GM03348 (cell line): Measurements from ENCODE around the gene DES.

ENCODE experiments used
- DNase-seq: peaks from one replicate; pipeline ENCODE4 v3.0.0; 2012; ENCODE audit warnings: low spot score

DES gene

DNA sequence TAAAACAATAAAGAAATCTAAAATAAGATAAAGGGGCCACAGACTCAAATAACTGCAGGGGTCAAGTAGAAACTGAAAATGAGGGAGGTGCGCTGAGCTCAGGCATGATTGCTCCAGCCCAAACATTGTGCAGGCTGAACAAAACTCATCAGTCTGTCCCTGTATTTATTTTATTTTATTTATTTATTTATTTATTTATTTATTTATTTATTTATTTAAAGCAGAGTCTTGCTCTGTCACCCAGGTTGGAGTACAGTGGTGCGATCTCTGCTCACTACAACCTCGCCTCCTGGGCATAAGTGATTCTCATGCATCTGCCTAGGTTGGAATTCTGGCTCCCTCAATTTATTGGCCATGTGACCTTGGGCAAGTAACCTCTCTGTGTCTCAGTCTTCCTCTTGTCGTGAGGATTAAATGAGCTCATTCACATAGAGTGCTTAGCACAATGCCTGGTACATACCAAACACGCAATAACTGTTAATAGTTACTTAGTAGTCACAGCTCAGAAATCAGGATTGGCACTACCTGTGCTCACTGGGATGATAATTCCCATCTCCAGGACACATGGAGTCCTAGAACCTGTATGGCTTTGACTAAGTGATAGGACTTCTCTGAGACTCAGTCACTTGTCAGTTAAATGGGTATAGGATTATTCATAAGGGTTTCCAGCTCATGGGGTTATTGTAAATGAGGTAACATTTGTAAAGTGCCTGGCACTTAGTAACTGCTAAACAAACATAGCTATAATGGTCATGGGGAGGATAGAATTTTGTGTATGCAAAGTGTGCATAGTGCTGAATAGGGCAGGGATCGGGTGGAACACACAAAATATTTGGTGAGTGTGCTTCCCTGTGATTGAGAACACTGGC lies 22.4 kb downstream of the DES start:
- no peak for DNase-seq

DNA sequence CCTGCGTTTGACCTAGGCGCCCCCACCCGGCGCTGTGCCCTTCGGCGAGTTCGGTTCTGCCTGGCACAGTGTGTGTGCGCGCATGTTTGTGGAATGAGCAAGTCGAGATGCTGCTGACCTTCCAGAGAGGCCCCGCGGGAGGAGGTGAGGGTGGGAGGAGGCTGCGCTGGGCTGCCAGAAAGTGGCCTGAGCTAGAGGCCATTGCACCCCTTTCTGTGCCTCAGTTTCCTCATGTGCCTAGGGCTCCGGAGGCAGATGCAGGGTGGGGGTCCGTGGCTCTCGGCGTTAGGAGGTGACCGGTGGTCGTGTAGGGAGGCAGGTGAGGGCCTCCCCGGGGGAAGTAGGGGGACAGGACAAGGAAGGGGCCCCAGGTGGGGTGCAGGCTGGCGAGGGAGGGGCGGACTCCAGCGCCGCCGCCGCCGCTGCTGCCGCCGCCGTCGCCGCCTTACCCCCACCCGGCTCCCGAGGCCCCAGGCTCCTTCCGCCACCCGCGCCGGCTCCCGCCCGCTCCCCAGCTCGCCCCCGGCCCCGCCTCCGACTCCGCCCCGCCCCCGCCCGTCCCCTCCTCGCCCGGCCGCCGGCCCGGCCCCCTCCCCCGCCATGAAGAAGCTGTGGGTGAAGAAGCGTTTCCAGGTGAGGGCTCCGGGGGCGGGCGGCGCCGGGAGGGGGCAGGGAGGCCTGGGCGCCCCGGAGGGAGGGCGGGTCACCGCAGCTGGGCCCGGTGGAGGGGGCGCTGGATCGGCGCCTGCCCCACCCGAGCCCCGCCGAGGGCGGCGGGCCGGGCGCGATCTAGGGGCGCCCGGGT lies 23.5 kb downstream of the DES start:
- DNase-seq = peak; percentile 95

DNA sequence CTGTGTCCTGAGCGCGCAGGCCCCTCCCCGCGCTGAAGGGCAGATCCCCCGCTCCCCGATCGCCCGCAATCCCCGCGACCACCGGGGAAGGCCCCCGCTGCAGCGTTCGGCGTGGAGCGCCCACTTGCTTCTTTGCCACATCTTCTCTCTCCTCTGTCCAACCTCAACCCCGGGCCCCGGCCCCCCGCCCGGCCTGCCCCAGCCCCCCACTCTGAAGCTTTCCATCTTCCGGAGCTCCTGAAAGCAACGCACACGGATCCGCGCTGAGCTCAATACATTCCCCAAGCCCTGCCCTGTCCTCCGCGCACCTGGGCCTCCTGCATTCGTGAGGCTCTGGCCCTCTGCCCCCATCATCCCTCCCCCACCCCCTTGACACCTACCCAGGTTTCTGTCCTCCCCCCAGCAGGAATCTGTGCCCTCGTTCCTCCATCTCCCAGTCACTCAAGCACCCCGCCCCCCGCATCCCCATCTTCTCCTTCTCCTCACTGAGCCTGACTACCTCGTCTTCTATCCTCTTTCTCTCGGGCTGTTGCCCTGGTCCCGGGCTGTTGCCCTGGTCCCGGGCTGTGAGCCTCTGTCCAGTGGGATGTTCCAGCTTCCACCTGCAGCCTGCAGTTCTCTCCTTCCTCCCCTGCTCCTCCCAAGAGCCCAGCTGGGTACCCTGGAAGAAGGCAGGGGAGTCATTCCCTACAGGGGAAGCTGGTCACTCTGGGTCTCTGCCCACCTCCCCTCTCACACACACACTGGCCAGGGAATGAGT lies 24.3 kb downstream of the DES start:
- peak; percentile 43 for DNase-seq

DNA sequence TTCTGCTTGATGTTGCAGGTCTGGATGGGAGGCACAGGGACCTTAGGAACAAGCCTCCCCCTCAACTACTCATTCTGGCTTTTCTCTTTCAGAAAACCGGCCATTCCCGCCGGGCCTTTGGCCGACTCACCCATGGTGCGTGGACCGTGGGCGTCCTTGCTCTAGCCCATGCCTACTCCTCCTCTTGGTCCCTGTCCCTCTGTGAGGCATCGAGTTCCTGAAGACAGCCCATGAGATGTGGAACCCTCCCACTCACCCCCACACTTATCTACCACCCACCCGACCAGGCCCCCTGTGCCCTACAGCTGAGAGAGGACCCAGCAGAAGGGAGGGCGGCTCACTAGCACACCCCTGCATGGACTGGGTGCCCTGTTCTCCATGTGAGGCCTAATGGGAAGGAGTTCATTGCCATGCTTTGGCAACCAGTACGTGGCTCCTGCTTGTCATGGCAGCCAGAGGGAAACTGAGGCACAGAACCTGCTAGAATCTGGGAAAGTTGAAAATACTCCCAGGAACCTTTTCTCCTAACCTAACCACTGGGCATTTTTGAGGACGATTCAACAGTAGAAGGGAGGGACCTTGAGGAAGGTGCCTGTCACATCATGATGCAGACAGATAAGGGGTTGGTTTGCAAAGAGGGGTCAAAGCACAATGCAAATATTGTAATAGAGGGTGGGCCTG lies 25.0 kb downstream of the DES start:
- no peak for DNase-seq

DNA sequence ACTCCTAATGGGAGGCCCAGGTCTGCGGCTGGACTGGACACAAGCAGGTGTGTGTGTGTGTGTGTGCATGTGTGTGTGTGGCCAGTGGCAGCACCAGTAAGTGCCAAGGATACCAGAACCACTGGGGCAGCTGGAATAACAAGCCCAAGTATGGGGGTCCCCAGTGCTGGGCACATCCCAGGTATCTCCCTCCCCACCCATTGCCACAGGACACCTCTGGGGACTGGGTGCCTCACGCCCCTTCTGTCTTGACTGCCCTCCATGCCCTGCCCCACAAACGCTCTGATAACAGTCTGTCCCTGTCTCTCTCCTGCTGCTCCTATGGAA lies 25.5 kb downstream of the DES start:
- DNase-seq = no peak

DNA sequence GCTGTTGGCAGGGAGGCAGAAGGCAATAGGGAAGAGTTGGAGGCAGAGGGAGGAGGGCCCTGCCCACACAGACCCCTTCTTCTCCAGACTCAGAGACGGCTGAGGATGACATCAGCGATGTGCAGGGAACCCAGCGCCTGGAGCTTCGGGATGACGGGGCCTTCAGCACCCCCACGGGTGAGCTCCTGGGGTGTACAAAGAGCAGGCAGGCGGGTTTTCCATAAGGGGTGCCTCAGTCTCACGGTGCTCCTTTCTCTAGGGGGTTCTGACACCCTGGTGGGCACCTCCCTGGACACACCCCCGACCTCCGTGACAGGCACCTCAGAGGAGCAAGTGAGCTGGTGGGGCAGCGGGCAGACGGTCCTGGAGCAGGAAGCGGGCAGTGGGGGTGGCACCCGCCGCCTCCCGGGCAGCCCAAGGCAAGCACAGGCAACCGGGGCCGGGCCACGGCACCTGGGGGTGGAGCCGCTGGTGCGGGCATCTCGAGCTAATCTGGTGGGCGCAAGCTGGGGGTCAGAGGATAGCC lies 26.5 kb downstream of the DES start:
- no peak for DNase-seq

DNA sequence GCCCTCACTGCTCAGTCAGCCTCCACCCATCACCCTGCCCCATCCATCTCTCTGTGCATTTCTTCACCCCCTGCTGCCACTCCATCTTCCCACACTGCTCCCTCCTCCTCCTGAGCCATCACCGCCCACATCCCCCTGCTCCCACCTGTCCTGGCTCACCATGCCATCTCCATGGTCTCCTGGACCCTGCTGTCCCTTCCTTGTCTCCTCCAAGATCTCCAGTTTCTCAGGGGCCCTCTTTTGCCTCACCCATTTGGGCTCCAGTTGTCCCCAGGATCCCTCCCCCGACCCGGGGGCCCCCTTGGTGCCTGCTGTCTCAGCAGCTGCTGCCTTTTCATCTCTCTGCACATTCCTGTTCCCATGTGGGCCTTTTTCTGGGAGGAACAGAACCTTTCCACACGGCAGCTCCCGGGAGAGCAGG lies 27.1 kb downstream of the DES start:
- no peak for DNase-seq

DNA sequence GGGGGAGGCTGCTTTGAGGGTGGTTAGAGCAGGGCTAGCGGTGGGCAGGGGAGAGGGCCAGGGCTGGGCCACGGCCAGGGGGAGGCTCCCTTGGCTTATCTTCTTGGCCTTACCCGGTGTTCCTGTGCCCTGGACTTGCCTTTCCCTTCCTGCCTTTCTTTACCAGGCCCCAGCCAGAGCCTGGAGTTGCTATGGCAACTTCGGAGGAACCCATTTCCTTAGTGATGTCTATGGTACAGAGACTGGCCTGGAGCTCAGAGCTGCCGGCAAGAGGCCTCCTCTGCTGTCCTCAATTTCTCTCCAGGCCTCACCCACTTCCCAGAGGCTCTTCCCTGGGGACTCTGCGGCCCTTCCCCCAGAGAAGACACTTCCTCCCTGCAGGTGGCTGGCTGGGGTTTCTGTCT lies 27.9 kb downstream of the DES start:
- DNase-seq = peak; percentile 33

DNA sequence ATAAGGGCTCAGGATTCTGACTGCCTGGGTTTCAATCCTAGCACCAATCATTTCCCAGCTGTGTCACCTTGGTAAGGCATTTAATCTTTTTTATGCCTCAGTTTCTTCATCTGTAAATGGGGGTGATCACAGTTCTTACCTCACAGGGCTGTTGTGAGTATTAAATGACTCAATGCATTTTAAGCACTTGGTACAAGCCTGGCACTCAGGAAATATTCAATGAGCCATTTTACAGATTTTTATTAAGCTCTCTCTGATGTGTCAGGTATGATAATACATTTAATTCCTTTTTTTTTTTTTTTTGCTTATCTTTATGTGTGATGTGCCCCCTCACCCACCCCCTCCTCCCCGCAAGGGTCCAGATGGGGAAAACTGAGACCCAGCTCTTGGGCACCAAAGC lies 28.5 kb downstream of the DES start:
- no peak for DNase-seq

DNA sequence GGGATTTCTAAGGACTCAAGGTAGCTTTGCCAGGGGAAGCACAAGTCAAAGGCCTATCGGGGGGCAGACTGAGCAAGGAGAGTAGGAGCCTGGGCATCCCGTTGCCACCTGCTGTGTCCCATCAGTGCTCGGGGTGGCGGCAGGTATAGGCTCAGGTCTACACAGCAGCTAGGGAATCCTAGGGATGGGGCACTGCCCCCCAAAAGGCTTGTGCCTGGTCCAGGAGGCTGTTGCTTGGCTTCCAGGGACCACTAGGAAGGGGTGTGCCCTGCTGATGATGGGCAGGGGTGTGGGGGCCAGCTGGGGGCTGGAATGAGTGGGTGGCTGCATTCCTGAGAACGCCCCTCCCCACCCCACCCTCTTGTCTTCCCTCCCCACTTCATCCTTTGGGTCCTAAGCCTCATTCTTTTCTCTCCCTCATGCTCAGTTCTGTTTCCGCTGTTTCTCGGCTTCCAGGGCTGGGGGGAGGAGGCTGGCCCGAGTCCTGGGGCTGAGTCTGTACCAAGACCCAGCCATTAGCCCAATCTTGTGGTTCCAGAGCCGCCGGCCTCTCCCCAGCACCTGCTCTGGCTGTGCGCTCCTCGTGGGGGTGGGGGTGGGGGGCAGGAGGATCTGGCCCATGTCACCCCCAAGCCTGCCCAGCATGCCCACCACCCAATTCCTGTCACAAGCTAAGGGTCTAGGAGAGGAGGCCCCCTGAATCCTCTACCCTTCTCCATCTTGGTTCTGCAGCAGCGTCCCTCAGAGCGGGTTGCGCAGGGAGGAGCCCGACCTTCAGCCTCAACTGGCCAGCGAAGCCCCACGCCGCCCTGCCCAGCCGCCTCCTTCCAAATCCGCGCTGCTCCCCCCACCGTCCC lies 29.3 kb downstream of the DES start:
- no peak for DNase-seq

DNA sequence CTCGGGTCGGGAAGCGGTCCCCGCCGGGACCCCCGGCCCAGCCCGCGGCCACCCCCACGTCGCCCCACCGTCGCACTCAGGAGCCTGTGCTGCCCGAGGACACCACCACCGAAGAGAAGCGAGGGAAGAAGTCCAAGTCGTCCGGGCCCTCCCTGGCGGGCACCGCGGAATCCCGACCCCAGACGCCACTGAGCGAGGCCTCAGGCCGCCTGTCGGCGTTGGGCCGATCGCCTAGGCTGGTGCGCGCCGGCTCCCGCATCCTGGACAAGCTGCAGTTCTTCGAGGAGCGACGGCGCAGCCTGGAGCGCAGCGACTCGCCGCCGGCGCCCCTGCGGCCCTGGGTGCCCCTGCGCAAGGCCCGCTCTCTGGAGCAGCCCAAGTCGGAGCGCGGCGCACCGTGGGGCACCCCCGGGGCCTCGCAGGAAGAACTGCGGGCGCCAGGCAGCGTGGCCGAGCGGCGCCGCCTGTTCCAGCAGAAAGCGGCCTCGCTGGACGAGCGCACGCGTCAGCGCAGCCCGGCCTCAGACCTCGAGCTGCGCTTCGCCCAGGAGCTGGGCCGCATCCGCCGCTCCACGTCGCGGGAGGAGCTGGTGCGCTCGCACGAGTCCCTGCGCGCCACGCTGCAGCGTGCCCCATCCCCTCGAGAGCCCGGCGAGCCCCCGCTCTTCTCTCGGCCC lies 30.1 kb downstream of the DES start:
- DNase-seq = no peak

DNA sequence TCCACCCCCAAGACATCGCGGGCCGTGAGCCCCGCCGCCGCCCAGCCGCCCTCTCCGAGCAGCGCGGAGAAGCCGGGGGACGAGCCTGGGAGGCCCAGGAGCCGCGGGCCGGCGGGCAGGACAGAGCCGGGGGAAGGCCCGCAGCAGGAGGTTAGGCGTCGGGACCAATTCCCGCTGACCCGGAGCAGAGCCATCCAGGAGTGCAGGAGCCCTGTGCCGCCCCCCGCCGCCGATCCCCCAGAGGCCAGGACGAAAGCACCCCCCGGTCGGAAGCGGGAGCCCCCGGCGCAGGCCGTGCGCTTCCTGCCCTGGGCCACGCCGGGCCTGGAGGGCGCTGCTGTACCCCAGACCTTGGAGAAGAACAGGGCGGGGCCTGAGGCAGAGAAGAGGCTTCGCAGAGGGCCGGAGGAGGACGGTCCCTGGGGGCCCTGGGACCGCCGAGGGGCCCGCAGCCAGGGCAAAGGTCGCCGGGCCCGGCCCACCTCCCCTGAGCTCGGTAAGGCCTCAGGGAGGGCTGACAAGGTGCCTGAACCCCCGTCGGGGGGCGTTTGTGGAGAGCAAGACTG lies 30.7 kb downstream of the DES start:
- DNase-seq = no peak

DNA sequence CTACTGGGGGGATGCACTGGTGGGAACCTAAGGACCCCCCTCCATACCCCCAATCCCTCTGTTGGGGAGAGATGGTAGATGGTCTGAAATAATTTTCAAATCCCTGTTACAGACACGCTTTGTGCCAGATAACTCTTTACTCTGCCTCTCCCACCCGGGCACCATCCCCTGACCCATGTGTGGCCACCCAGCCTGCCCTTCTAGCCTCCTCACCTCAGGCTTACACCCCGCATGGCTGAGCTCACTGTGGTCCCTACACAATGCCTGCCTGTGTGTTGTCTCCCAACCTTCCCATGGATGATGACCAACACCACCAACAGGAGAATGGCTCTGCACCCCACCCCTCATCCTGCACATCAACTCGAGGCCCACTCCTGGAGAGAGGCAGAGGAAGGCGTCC lies 31.4 kb downstream of the DES start:
- DNase-seq = no peak

DNA sequence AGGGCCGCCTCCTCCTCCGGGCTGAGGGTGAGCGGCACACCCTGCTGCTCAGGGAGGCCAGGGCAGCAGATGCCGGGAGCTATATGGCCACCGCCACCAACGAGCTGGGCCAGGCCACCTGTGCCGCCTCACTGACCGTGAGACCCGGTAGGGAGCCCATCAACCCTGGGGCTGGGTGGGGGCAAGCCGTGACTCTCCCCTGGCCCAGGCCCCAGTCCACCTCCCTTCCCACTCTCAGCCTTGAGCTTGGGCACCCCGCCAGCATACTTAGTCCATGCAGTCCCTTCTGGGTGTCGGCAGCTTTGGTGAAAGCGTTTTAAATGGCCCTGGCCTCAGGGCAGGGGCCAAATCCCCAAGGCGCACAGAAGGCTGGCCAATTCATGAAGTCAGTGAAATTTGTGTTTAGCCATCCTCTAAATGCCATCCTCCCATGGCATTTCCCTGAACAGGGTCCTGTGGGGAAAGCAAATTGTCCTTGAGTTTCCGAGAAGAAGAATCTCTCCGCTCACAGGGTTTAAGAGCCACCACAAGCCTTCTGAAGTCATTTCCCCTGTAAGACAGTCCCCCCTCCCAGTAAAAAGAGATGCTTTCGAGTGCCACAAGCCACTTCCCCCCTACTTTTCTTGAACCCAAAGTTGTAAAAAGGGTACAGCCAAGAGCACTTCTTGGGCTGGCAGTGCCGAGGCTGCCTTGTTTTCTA lies 33.6 kb downstream of the DES start:
- no peak for DNase-seq

DNA sequence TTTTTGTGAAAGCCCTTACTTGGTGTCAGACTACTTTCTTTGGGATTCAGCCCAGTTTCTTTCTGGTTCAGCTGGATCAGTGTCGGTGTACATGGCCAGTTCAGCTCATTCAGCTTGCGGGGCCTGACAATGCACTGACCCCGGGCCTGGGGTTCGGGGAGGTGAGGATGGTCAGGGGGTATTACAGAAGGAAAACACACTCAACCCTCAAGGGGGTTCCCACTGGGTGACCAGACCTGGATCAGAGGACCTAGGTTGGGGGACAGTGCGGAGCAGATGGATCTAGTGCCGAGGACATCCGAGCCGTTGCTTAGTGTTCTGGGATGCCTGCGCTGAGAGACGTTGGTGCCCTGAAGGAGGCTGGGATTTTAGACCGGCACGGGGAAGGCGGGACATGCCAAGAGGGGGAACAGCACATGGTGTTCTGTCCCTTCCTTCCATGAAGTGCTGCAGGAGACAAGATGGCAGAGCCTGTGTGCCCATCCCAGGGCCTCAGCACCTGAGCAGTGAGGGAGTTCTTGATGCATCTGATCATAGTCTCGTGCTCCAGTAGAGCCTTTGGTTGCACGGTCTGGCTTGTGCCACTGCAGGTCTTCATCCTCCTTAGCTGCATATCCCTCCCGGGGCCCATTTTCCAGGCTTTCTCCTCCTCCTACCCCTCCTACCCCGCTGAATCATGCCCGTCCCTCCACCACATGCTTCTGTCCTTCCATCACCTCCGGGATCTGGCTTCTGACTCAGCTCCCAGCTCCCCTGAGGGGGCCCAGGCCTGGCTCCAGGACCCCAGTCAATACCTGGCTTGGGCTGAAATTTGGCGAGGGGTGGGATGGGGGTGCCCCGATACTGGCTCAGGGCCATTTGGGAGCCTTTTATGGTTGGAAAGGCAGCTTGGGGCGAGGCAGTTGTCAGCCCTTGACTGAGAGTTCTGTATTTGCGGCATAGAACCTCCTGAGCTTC lies 34.5 kb downstream of the DES start:
- peak; percentile 96 for DNase-seq

DNA sequence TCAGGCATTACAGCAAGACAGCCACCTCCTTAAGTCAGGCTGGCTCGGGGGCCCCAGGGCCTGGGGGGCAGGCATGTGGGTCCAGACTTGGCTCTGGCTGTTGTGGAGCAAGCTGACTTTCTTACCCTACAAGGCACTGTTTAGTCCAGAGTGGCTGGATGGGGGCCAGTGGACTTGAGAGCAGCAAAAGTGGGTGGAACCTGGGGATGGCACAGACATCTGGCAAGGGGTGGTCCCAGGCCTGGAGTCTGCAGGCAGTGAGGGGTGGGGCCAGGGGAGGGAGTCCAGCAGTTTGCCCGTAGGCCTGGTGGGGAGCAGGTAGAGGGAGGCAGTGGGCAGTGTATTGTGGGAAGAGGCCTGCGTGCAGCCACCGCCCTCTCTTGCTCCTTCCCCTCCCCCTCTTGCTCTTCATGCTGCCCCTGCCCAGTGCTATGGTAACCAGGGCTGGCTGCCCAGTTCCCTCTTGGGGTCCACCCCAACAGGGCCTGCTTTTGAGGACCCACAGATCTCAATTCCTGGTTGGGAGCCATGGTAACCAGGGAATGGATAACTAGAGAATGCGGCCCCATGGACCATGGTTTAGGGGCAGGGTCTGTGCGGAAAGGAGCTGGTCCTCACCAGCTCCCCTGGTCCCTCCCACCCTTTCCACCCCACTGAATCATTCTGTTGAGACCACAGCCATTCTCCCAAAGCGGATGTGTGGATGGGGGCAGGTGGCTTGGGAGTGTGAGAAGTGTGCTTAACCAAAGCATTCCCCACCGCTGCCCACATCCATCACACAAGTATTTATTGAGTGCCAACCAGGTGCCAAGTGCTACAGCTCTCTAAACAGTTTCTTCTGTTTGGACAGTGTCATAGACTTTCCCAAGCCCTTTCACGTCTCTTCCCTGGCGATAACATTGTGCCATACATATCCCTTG lies 35.8 kb downstream of the DES start:
- DNase-seq = peak; percentile 89

DNA sequence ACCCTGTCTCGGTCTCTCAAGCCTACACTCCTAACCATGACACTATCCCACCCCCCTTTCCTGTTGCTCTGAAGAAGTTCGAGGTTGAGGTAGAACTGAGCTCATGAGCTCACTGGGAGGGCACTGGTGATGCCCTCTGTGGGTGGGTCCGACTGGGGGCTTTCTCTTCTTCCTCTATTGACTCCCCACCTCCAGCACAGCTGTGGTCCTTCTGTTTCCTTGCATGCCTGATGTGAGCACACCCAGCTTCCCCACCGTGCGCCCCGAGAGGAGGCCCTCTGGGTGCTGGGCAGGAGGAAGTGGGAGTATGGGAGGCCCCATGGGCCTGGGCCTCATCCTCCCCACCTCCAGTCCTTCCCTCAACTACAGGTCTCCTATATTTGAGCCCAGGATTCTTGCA lies 37.4 kb downstream of the DES start:
- DNase-seq = no peak
